ENCODE measurements around the gene CCDC38. TPM values are rescaled to one million over a fixed set of nuclear protein-coding genes. Genes with fewer than 3 reads are reported as not detected.
A peak's percentile ranks its signal among the peaks of the same experiment; 100 is the strongest.

CCDC38 gene
- total and polyA plus RNA-seq, 7 donors, result 0.04 to 0.30 (median 0.08) TPM; not detected in 4

- H3K4me3 ChIP-seq, result no peak overlapping the region
- H3K9me3 ChIP-seq, result no peaks in the 10 kb centered on the region
- TF ChIP-seq CTCF (IDR thresholded peaks at IDR 0.05), result no peak
- H3K27ac ChIP-seq, result no peak overlapping the region
- no peaks in the 10 kb centered on the region for H3K27me3 ChIP-seq (ENCODE audit: insufficient read depth in 3 of 3, low read length in 2 of 3)
- DNase-seq (no peak), ATAC-seq (no peak)
- intact Hi-C loops (cut with DNase I), result loop anchor here in 1 of 2 donors (10.0 kb wide), 1 partner anchor 76 kb away; no protein-coding TSS in a partner anchor
- H3K36me3 ChIP-seq (ENCODE audit: insufficient read depth in 1 of 2, low read depth in 1 of 2), result no peaks in the 10 kb centered on the region
- no peaks in the 10 kb centered on the region for H3K4me1 ChIP-seq
- 60 to 75% (median 74%) methylated on average over 6 of the region's 6 CpGs for WGBS, 3 donors
Observed at GRCh38 chr12:95940514-95940913, 1.9 kb downstream of the CCDC38 start.

GRCh38 chr12:95922231-95922630, 20.2 kb downstream of the CCDC38 start:
- intact Hi-C loops (cut with DNase I), result no loop called here
- Histone ChIP-seq H3K4me1 (no peaks in the 10 kb centered on the region), H3K4me3 (no peak overlapping the region), H3K36me3 (ENCODE audit: insufficient read depth in 1 of 2, low read depth in 1 of 2) (no peaks in the 10 kb centered on the region), H3K27me3 (ENCODE audit: insufficient read depth in 3 of 3, low read length in 2 of 3) (no peaks in the 10 kb centered on the region), H3K9me3 (no peaks in the 10 kb centered on the region), H3K27ac (no peak overlapping the region)
- 34 to 47% (median 39%) methylated on average over 3 of the region's 3 CpGs for WGBS, 3 donors
- ATAC-seq (no peak), DNase-seq (no peak)
- TF ChIP-seq CTCF (IDR thresholded peaks at IDR 0.05), result no peak

GRCh38 chr12:95919110-95919509, 23.3 kb downstream of the CCDC38 start:
- Histone ChIP-seq H3K36me3 (ENCODE audit: insufficient read depth in 1 of 2, low read depth in 1 of 2) (no peaks in the 10 kb centered on the region), H3K27ac (no peak overlapping the region), H3K9me3 (no peaks in the 10 kb centered on the region), H3K4me1 (no peaks in the 10 kb centered on the region), H3K4me3 (no peak overlapping the region), H3K27me3 (ENCODE audit: insufficient read depth in 3 of 3, low read length in 2 of 3) (no peaks in the 10 kb centered on the region)
- intact Hi-C loops (cut with DNase I), result loop anchor here (2.0 to 10.0 kb wide), 4 partner anchors 78 to 598 kb away; partner anchors contain the start of gene HAL (in 1 of the 2)
- ATAC-seq (no peak), DNase-seq (no peak)
- TF ChIP-seq CTCF (IDR thresholded peaks at IDR 0.05), result no peak
- 73 to 80% (median 75%) methylated on average over 6 of the region's 6 CpGs for WGBS, 3 donors

GRCh38 chr12:95918194-95918993, 24.0 kb downstream of the CCDC38 start:
- DNase-seq, result no peak
- WGBS, 3 donors, result 23 to 29% (median 26%) methylated on average over 7 of the region's 7 CpGs
- Histone ChIP-seq H3K27ac (no peak overlapping the region), H3K36me3 (ENCODE audit: insufficient read depth in 1 of 2, low read depth in 1 of 2) (no peaks in the 10 kb centered on the region), H3K4me3 (no peak overlapping the region), H3K27me3 (ENCODE audit: insufficient read depth in 3 of 3, low read length in 2 of 3) (no peaks in the 10 kb centered on the region), H3K9me3 (no peaks in the 10 kb centered on the region), H3K4me1 (no peaks in the 10 kb centered on the region)
- intact Hi-C loops (cut with DNase I), result loop anchor here (2.0 to 10.0 kb wide), 4 partner anchors 79 to 599 kb away; partner anchors contain the start of gene HAL (in 1 of the 2)
- peak; percentile 44 to 75 (median 66) for ATAC-seq
- TF ChIP-seq CTCF (IDR thresholded peaks at IDR 0.05), result peak; percentile 76

Data from psoas muscle (tissue), 8 donors.